Breast epithelium (tissue), 3 donors: ENCODE results near the gene OTOL1.

Experiments used
- CTCF ChIP-seq, 3 donors: fragments of 450-650 bp; IDR thresholded peaks; one replicate each; pipeline ENCODE4 v1.5.1; 2016 to 2017; ENCODE audit warnings: antibody characterized with exemption in 3 of 3, mild to moderate bottlenecking in 3 of 3, moderate library complexity in 3 of 3
- POLR2A ChIP-seq: fragments of 450-650 bp; IDR thresholded peaks from one replicate; pipeline ENCODE4 v1.6.1; 2016; ENCODE audit warnings: antibody characterized with exemption, mild to moderate bottlenecking, moderate library complexity
- POLR2AphosphoS5 ChIP-seq, 3 donors: sonication (generic); formaldehyde crosslinking; IDR thresholded peaks; one replicate each; pipeline ENCODE4 v1.6.1; 2017; ENCODE audit warnings: antibody characterized with exemption in 3 of 3

- TF ChIP-seq CTCF (IDR thresholded peaks at IDR 0.05) (no peak), POLR2A (no peak), POLR2AphosphoS5 (IDR thresholded peaks at IDR 0.05) (no peak)
These were observed 44.0 kb downstream of the OTOL1 start for GRCh38 chr3:161540594-161540993.
